ENCODE data around the gene INPP5B. TPM values are rescaled to one million over a fixed set of nuclear protein-coding genes. Genes with fewer than 3 reads are reported as not detected.

The INPP5B gene
- total RNA-seq, result 10 to 100 TPM; 31.0 to 32.5 TPM

DNA sequence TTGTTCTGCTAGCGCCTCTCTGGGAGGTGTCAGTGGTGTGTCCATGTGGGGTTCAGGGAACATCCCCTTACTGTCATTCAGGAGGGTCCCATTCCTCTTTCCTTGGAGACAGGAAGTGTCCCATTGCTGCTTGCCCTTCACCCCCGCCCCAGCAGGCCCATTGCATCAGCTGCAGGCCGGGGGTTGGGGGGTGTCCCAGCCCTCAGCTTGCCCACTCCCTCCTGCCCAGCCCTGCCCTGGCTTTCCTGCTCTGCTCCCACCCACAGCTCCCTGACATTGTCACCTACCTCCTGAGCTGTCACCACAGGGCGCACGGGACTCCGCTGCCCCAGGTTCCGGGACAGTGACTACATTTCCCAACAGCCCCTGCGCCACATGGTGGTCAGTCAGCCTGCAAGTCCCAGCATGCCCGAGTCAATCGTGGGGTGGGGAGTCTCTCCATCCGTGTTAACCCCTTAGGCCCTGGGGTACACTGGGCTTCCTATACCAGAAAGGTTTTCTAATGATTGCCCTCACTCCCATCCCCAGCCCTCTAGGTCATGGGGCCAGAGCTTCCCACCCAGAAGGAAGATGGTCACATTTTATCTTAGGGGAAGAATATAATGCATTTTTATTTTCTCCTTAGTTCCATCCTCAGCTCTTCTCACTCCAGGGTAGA is at the start of gene INPP5B:
TSS of gene INPP5B (minus strand) at position 351 of the 658 bp plus-strand sequence. CDS start 745 bp downstream, outside the sequence.

GRCh38 chr1:37859507-37860345 is 87.1 kb downstream of the INPP5B start, which contains the start of gene MTF1:
Gene MTF1, minus strand, starts transcription at chr1:37859592. Its CDS starts 1,934 bp downstream, at chr1:37857658.

Other genes starting within 250 kb of the INPP5B start
- under 1 TPM in 1 of 2 experiments, not detected in 1; 0.10 TPM for gene EPHA10, start 181.9 kb downstream of the INPP5B start, total RNA-seq
- gene MANEAL, start 153.2 kb downstream of the INPP5B start, total RNA-seq, result under 1 TPM; 0.91 to 0.99 TPM
- 10 to 100 TPM; 16.7 to 19.3 TPM for gene C1orf122, start 139.3 kb downstream of the INPP5B start, total RNA-seq
- 10 to 100 TPM; 11.4 to 11.7 TPM for gene YRDC, start 138.8 kb downstream of the INPP5B start, total RNA-seq
- 10 to 100 TPM; 19.7 to 20.5 TPM for gene MTF1, start 87.5 kb downstream of the INPP5B start, total RNA-seq
- 10 to 100 TPM; 66.4 to 67.9 TPM for gene SF3A3, start 43.0 kb upstream of the INPP5B start, total RNA-seq
- gene FHL3, start 58.5 kb upstream of the INPP5B start, total RNA-seq, result 1 to 10 TPM; 5.8 to 6.7 TPM
- 10 to 100 TPM; 24.1 to 29.6 TPM for gene UTP11, start 65.7 kb upstream of the INPP5B start, total RNA-seq
- not detected for gene POU3F1, start 99.7 kb upstream of the INPP5B start, total RNA-seq

All from activated naive CD4-positive, alpha-beta T cell treated with anti-CD3 and anti-CD28 coated beads, Interleukin-2, amount 10 ng/mL, durations not matched to agents 5 hours and 36 hours (primary cell).